ENCODE data around the gene JMJD8.

Gene JMJD8

DNA sequence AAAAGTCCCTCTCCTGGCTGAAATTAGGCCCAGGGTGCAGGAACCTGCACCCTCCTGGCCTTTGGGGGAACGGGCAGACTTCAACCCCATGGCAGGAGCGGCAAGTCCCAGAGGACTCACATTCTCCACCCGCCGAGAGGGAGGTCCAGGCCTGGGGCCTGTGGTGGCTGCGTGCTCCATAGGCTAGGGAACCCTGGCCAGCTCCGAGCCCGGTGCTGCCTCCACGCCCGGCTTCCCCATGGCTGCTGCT lies 42.0 kb upstream of the JMJD8 start (continued):
- TF ChIP-seq, protein P1, sequence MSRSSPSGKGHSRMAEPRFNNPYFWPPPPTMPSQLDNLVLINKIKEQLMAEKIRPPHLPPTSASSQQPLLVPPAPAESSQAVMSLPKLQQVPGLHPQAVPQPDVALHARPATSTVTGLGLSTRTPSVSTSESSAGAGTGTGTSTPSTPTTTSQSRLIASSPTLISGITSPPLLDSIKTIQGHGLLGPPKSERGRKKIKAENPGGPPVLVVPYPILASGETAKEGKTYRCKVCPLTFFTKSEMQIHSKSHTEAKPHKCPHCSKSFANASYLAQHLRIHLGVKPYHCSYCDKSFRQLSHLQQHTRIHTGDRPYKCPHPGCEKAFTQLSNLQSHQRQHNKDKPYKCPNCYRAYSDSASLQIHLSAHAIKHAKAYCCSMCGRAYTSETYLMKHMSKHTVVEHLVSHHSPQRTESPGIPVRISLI (tag by site-specific recombination; IDR thresholded peaks at IDR 0.05) = no peak
- no peak for TF ChIP-seq ZNF776 (tag by site-specific recombination; IDR thresholded peaks at IDR 0.05; ENCODE audit: borderline replicate concordance)

- POLR2A ChIA-PET = interaction anchor here (0.6 to 2.1 kb wide), 7 partner anchors 9 to 1452 kb away, joined by 3 to 8 read pairs (median 4); partner anchors contain the start of genes JMJD8, METRN and WDR24
- H3K36me3 ChIP-seq (ENCODE audit: control insufficient read depth in 2 of 2, insufficient read depth in 1 of 2, low read length in 2 of 2) = peaks cover 0 to 9% of the 10 kb centered on the region in 2 experiments; a peak in 1 of 3 replicates
- CTCF ChIA-PET = interaction anchor here (1.3 to 4.8 kb wide), 2 partner anchors 12 to 20 kb away, joined by 4 to 38 read pairs; partner anchors contain the start of gene METRN
- no peak overlapping the region for H3K4me3 ChIP-seq (ENCODE audit: low read depth, low read length)
- peaks cover 7% of the 10 kb centered on the region; the same call in 1 of the 2 replicates for H3K4me1 ChIP-seq (ENCODE audit: control insufficient read depth, insufficient read depth, low read length)
- H3K27ac ChIP-seq (ENCODE audit: extremely low read depth, low read depth, low read length) = no peak overlapping the region
- no peaks in the 10 kb centered on the region for H3K9me3 ChIP-seq (ENCODE audit: control insufficient read depth, insufficient read depth, low read depth, low read length)
- TF ChIP-seq ZNF223 (tag by site-specific recombination; IDR thresholded peaks at IDR 0.05) (no peak), KLF8 (tag by site-specific recombination; IDR thresholded peaks at IDR 0.05) (0 out of 2 replicates have a peak, but pooled peaks have one; percentile 10), ZNF211 (tag by site-specific recombination; IDR thresholded peaks at IDR 0.05; ENCODE audit: low read depth) (no peak), ZNF544 (tag by site-specific recombination; IDR thresholded peaks at IDR 0.05) (no peak), ZNF792 (tag by site-specific recombination; IDR thresholded peaks at IDR 0.05) (no peak), PATZ1 (tag by site-specific recombination; IDR thresholded peaks at IDR 0.05) (no peak), GLIS2 (tag by site-specific recombination; IDR thresholded peaks at IDR 0.05) (peak; percentile 59), GLIS1 (tag by site-specific recombination; IDR thresholded peaks at IDR 0.05) (peak; percentile 90), ZEB2 (tag by site-specific recombination; IDR thresholded peaks at IDR 0.05) (peak; percentile 55; the same call in 1 of the 2 replicates), KLF10 (tag by site-specific recombination; IDR thresholded peaks at IDR 0.05) (no peak), ZBTB17 (tag by site-specific recombination; IDR thresholded peaks at IDR 0.05) (no peak), ZNF707 (tag by site-specific recombination; IDR thresholded peaks at IDR 0.05) (no peak), ZFHX2 (tag by site-specific recombination; conservative IDR thresholded peaks at IDR 0.05) (peak; percentile 91), ZNF670 (tag by site-specific recombination; IDR thresholded peaks at IDR 0.05; ENCODE audit: low read depth) (no peak), HOXA7 (CRISPR knock-in tag; IDR thresholded peaks at IDR 0.05; ENCODE audit: borderline replicate concordance) (no peak), ZNF24 (tag by site-specific recombination; IDR thresholded peaks at IDR 0.05) (no peak), SETDB1 (IDR thresholded peaks at IDR 0.05; ENCODE audit: insufficient read length, low read length) (no peak), ZNF174 (tag by site-specific recombination; IDR thresholded peaks at IDR 0.05) (no peak), ZNF138 (tag by site-specific recombination; IDR thresholded peaks at IDR 0.05; ENCODE audit: borderline replicate concordance) (no peak), ZNF157 (tag by site-specific recombination; IDR thresholded peaks at IDR 0.05) (no peak), ZNF221 (tag by site-specific recombination; IDR thresholded peaks at IDR 0.05; ENCODE audit: borderline replicate concordance) (no peak), ZFP69B (tag by site-specific recombination; IDR thresholded peaks at IDR 0.05) (peak; percentile 67; the same call in 1 of the 2 replicates), ZNF692 (tag by site-specific recombination; IDR thresholded peaks at IDR 0.05) (peak; percentile 27; the same call in 1 of the 2 replicates), EGR2 (tag by site-specific recombination; IDR thresholded peaks at IDR 0.05; ENCODE audit: low read depth) (peak; percentile 91)
- TF ChIP-seq, protein P2, sequence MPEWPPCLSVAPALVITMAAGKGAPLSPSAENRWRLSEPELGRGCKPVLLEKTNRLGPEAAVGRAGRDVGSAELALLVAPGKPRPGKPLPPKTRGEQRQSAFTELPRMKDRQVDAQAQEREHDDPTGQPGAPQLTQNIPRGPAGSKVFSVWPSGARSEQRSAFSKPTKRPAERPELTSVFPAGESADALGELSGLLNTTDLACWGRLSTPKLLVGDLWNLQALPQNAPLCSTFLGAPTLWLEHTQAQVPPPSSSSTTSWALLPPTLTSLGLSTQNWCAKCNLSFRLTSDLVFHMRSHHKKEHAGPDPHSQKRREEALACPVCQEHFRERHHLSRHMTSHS (tag by site-specific recombination; IDR thresholded peaks at IDR 0.05) = no peak
- TF ChIP-seq, protein P3, sequence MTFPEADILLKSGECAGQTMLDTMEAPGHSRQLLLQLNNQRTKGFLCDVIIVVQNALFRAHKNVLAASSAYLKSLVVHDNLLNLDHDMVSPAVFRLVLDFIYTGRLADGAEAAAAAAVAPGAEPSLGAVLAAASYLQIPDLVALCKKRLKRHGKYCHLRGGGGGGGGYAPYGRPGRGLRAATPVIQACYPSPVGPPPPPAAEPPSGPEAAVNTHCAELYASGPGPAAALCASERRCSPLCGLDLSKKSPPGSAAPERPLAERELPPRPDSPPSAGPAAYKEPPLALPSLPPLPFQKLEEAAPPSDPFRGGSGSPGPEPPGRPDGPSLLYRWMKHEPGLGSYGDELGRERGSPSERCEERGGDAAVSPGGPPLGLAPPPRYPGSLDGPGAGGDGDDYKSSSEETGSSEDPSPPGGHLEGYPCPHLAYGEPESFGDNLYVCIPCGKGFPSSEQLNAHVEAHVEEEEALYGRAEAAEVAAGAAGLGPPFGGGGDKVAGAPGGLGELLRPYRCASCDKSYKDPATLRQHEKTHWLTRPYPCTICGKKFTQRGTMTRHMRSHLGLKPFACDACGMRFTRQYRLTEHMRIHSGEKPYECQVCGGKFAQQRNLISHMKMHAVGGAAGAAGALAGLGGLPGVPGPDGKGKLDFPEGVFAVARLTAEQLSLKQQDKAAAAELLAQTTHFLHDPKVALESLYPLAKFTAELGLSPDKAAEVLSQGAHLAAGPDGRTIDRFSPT (tag by site-specific recombination; IDR thresholded peaks at IDR 0.05) = peak; percentile 21; the same call in 1 of the 2 replicates
Measured at GRCh38 chr16:725463-726187, 41.5 kb upstream of the JMJD8 start.

Data from HEK293 (cell line).